Panc1 (cell line): ENCODE data around the gene THSD7B. TPM values are rescaled to one million over a fixed set of nuclear protein-coding genes. Genes with fewer than 3 reads are reported as not detected.

ENCODE experiments used
- ATAC-seq: fragments of 200-7000 bp; cut with Tn5 transposase; 2 replicates; pipeline ENCODE4 v1.9.1; 2020; ENCODE audit warnings: mild to moderate bottlenecking, moderate library complexity
- BruUV-seq: library from RNA; stranded (reverse); fragments of 400-500 nt; replicated peaks from 2 replicates; lab custom pipeline; 2021; lab: Mats Ljungman, UMichigan
- CTCF ChIA-PET: fragments of 300-600 bp; sonication (Branson Sonifier 250); formaldehyde crosslinking; loops from one replicate; lab custom pipeline; 2022; ENCODE audit warnings: antibody characterized with exemption; lab: Charles Lee
- POLR2A ChIA-PET: fragments of 300-600 bp; sonication (Branson Sonifier 250); formaldehyde crosslinking; loops from one replicate; lab custom pipeline; 2022; ENCODE audit warnings: antibody characterized with exemption; lab: Charles Lee
- DNase-seq: peaks from one replicate; pipeline ENCODE4 v3.0.0-alpha.2; 2010; ENCODE audit warnings: low read depth, low spot score
- H3K27ac ChIP-seq: 2 replicates; pipeline ENCODE4 v1.5.1; 2011; ENCODE audit warnings: mild to moderate bottlenecking, low read length, inconsistent platforms
- H3K27me3 ChIP-seq: fragments of 200-500 bp; sonication (Bioruptor generic); 2 replicates; pipeline ENCODE4 v1.6.0; 2014; ENCODE audit warnings: low read length, inconsistent platforms; ENCODE audit not compliant: control insufficient read depth, insufficient read depth
- H3K36me3 ChIP-seq: fragments of 200-500 bp; sonication (Bioruptor generic); 2 replicates; pipeline ENCODE4 v1.5.1; 2014; ENCODE audit warnings: inconsistent platforms, mild to moderate bottlenecking, low read length, moderate library complexity; ENCODE audit not compliant: control insufficient read depth, insufficient read depth
- H3K4me1 ChIP-seq: 2 replicates; pipeline ENCODE4 v1.5.1; 2011; ENCODE audit warnings: inconsistent platforms, mild to moderate bottlenecking, low read length, moderate library complexity; ENCODE audit not compliant: control insufficient read depth, insufficient read depth
- H3K4me3 ChIP-seq, 2 experiments: 2 replicates each; pipeline ENCODE4 v1.5.1; 2011 to 2012; ENCODE audit warnings: low read depth in 2 of 2, low read length in 2 of 2, mild to moderate bottlenecking in 2 of 2, inconsistent platforms in 1 of 2, moderate library complexity in 1 of 2
- H3K9me3 ChIP-seq: fragments of 200-500 bp; sonication (Bioruptor generic); 2 replicates; pipeline ENCODE4 v1.5.1; 2014; ENCODE audit warnings: low read depth, mild to moderate bottlenecking, inconsistent platforms, low read length, moderate library complexity; ENCODE audit not compliant: control insufficient read depth, insufficient read depth
- POLR2AphosphoS5 ChIP-seq: IDR thresholded peaks from 2 replicates; pipeline ENCODE4 v1.6.1; 2012; ENCODE audit warnings: mild to moderate bottlenecking, low read depth, low read length, moderate library complexity
- SIN3A ChIP-seq: IDR thresholded peaks from 2 replicates; pipeline ENCODE4 v1.6.1; 2012; ENCODE audit warnings: low read depth, mild to moderate bottlenecking, low read length, moderate library complexity, borderline replicate concordance; ENCODE audit not compliant: insufficient read depth
- TCF7L2 ChIP-seq: IDR thresholded peaks from 2 replicates; pipeline ENCODE4 v1.6.1; 2011; ENCODE audit warnings: mild to moderate bottlenecking, low read depth, low read length, inconsistent platforms
- in situ Hi-C: cut with HindIII; loops from 2 replicates; pipeline ENCODE4 v1.10.0; 2016; ENCODE audit warnings: low sequenced_read_pairs, low pct_unique_long_range_greater_than_20kb
- intact Hi-C: fragments of 100-400 bp; cut with micrococcal nuclease; formaldehyde crosslinking; loops from one replicate; pipeline ENCODE4 v1.10.0; 2022; ENCODE audit not compliant: unreplicated experiment
- total RNA-seq: library from RNA; stranded (reverse); gene quantifications from one replicate; pipeline ENCODE4 v1.2.1, GENCODE V29; 2021; ENCODE audit not compliant: unreplicated experiment
- TF ChIP-seq, protein P1 (sequence below), 2 experiments: IDR thresholded peaks; 2 replicates each; pipeline ENCODE4 v1.6.1; 2011 to 2012; ENCODE audit warnings: low read depth in 2 of 2, control low read depth in 1 of 2, low read length in 1 of 2, mild to moderate bottlenecking in 1 of 2, moderate library complexity in 1 of 2; ENCODE audit not compliant: insufficient read depth in 1 of 2
- TF ChIP-seq, protein P2 (sequence below): fragments of 450-650 bp; IDR thresholded peaks from 2 replicates; pipeline ENCODE4 v1.5.1; 2017; ENCODE audit warnings: mild to moderate bottlenecking

The THSD7B gene
- total RNA-seq, 1 experiment from 2014 or later = not detected

DNA sequence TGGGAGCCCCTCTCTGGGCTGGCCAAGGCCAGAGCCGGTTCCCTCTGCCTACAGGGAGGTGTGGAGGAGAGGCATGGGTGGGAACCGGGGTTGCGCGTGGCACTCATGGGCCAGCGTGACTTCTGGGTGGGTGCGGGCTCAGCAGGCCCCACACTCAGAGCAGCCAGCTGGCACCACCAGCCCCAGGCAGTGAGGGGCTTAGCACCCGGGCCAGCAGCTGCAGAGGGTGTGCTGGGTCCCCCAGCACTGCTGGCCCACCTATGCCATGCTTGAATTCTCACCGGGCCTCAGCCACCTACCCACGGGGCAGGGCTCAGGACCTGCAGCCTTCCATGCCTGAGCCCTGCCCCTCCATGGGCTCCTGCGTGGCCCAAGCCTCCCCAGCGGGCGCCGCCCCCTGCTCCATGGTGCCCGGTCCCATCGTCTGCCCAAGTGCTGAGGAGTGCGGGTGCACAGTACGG lies 950.4 kb downstream of the THSD7B start:
- ATAC-seq = no peak
- ChIA-PET POLR2A (no interaction called here), CTCF (no interaction called here)
- intact Hi-C loops = no loop called here
- no TSS peak for BruUV-seq
- in situ Hi-C loops = no loop called here
- Histone ChIP-seq H3K36me3 (no peaks in the 10 kb centered on the region), H3K9me3 (no peaks in the 10 kb centered on the region; the same call in 1 of the 2 replicates), H3K27ac (no peak overlapping the region), H3K4me3 (no peak overlapping the region), H3K4me1 (no peaks in the 10 kb centered on the region), H3K27me3 (no peaks in the 10 kb centered on the region)
- TF ChIP-seq SIN3A = no peak
- no peak for TF ChIP-seq TCF7L2
- TF ChIP-seq, protein P1, sequence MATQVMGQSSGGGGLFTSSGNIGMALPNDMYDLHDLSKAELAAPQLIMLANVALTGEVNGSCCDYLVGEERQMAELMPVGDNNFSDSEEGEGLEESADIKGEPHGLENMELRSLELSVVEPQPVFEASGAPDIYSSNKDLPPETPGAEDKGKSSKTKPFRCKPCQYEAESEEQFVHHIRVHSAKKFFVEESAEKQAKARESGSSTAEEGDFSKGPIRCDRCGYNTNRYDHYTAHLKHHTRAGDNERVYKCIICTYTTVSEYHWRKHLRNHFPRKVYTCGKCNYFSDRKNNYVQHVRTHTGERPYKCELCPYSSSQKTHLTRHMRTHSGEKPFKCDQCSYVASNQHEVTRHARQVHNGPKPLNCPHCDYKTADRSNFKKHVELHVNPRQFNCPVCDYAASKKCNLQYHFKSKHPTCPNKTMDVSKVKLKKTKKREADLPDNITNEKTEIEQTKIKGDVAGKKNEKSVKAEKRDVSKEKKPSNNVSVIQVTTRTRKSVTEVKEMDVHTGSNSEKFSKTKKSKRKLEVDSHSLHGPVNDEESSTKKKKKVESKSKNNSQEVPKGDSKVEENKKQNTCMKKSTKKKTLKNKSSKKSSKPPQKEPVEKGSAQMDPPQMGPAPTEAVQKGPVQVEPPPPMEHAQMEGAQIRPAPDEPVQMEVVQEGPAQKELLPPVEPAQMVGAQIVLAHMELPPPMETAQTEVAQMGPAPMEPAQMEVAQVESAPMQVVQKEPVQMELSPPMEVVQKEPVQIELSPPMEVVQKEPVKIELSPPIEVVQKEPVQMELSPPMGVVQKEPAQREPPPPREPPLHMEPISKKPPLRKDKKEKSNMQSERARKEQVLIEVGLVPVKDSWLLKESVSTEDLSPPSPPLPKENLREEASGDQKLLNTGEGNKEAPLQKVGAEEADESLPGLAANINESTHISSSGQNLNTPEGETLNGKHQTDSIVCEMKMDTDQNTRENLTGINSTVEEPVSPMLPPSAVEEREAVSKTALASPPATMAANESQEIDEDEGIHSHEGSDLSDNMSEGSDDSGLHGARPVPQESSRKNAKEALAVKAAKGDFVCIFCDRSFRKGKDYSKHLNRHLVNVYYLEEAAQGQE (IDR thresholded peaks at IDR 0.05; ENCODE audit: insufficient read depth in 1 of 2, low read depth in 2 of 2, low read length in 1 of 2) = no peak
- no peak for TF ChIP-seq POLR2AphosphoS5
- TF ChIP-seq, protein P2, sequence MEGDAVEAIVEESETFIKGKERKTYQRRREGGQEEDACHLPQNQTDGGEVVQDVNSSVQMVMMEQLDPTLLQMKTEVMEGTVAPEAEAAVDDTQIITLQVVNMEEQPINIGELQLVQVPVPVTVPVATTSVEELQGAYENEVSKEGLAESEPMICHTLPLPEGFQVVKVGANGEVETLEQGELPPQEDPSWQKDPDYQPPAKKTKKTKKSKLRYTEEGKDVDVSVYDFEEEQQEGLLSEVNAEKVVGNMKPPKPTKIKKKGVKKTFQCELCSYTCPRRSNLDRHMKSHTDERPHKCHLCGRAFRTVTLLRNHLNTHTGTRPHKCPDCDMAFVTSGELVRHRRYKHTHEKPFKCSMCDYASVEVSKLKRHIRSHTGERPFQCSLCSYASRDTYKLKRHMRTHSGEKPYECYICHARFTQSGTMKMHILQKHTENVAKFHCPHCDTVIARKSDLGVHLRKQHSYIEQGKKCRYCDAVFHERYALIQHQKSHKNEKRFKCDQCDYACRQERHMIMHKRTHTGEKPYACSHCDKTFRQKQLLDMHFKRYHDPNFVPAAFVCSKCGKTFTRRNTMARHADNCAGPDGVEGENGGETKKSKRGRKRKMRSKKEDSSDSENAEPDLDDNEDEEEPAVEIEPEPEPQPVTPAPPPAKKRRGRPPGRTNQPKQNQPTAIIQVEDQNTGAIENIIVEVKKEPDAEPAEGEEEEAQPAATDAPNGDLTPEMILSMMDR = no peak
- DNase-seq = no peak

DNA sequence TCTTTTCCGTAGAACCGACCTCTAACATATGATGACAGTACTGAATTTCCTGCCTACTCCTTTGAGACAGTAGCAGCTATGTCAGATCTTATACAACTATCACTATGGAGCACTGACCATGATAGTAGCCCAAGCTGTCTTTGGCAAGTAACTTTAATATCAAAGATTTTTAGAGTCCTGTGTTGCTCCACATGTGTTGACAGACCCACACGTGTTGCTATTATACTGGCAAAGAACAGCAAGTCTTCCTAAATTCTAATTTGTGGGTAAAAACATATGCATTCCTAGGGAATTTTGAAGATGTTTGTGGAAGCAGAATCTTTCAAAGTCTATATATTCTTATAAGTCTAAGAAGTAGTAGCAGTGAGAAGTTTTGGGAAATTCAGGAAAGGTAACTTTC lies 953.4 kb downstream of the THSD7B start:
- Histone ChIP-seq H3K4me1 (no peaks in the 10 kb centered on the region), H3K27me3 (no peaks in the 10 kb centered on the region), H3K27ac (no peak overlapping the region), H3K36me3 (no peaks in the 10 kb centered on the region), H3K4me3 (no peak overlapping the region), H3K9me3 (no peaks in the 10 kb centered on the region)
- ATAC-seq (no peak), DNase-seq (no peak)
- BruUV-seq = no TSS peak
- TF ChIP-seq, protein P2 = no peak
- TF ChIP-seq, protein P1 (IDR thresholded peaks at IDR 0.05; ENCODE audit: insufficient read depth in 1 of 2, low read depth in 2 of 2, low read length in 1 of 2) = no peak
- no peak for TF ChIP-seq TCF7L2
- no peak for TF ChIP-seq POLR2AphosphoS5
- TF ChIP-seq SIN3A = no peak
- intact Hi-C loops = no loop called here
- in situ Hi-C loops = no loop called here
- POLR2A ChIA-PET = no interaction called here
- CTCF ChIA-PET = no interaction called here
